ENCODE data around the gene MFSD1.
A peak's percentile ranks its signal among the peaks of the same experiment; 100 is the strongest.

MFSD1 gene

DNA sequence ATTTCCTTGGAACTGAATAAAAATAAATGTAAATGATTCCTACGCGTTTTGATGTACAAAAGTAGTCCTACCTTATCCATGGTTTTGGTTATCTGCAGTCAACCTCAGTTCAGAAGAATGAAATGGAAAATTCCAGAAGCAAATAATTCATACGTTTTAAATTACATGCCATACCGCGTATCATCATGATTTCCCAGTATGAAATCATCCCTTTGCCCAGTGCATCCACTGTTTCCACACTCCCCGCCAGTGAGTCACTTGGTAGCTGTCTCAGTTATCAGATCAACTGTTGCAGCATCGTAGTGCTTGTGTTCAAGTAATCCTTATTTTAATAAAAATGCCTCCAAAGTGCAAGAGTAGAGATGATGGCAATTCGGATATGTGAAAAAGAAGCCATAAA is 9.1 kb upstream of the MFSD1 start:
- Histone ChIP-seq H3K4me1 (ENCODE audit: insufficient read depth, low read length, severe bottlenecking) (peaks cover 10% of the 10 kb centered on the region), H3K9me2 (ENCODE audit: low read depth, low read length) (no peaks in the 10 kb centered on the region), H4K20me1 (ENCODE audit: insufficient read depth, low read length) (no peaks in the 10 kb centered on the region), H2AFZ (ENCODE audit: low read length) (no peak overlapping the region), H3K9ac (ENCODE audit: low read length) (no peak overlapping the region), H3K4me3 (ENCODE audit: low read depth, low read length, poor library complexity, severe bottlenecking) (no peak overlapping the region), H3K36me3 (ENCODE audit: insufficient read depth, low read length) (no peaks in the 10 kb centered on the region), H3K79me2 (ENCODE audit: insufficient read depth, low read length) (no peaks in the 10 kb centered on the region), H3K27ac (ENCODE audit: low read depth, low read length, poor library complexity, severe bottlenecking) (no peak overlapping the region), H3K4me2 (ENCODE audit: low read length) (no peak overlapping the region), H3K9me3 (ENCODE audit: low read length) (no peaks in the 10 kb centered on the region), H3F3A (ENCODE audit: insufficient read depth, low read length) (no peaks in the 10 kb centered on the region), H3K27me3 (ENCODE audit: insufficient read depth, low read length) (no peaks in the 10 kb centered on the region)
- no peak for TF ChIP-seq EZH2 (IDR thresholded peaks at IDR 0.05; ENCODE audit: borderline replicate concordance, low read length)
- TF ChIP-seq, protein P1, sequence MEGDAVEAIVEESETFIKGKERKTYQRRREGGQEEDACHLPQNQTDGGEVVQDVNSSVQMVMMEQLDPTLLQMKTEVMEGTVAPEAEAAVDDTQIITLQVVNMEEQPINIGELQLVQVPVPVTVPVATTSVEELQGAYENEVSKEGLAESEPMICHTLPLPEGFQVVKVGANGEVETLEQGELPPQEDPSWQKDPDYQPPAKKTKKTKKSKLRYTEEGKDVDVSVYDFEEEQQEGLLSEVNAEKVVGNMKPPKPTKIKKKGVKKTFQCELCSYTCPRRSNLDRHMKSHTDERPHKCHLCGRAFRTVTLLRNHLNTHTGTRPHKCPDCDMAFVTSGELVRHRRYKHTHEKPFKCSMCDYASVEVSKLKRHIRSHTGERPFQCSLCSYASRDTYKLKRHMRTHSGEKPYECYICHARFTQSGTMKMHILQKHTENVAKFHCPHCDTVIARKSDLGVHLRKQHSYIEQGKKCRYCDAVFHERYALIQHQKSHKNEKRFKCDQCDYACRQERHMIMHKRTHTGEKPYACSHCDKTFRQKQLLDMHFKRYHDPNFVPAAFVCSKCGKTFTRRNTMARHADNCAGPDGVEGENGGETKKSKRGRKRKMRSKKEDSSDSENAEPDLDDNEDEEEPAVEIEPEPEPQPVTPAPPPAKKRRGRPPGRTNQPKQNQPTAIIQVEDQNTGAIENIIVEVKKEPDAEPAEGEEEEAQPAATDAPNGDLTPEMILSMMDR (IDR thresholded peaks at IDR 0.05; ENCODE audit: low read length), result no peak

DNA sequence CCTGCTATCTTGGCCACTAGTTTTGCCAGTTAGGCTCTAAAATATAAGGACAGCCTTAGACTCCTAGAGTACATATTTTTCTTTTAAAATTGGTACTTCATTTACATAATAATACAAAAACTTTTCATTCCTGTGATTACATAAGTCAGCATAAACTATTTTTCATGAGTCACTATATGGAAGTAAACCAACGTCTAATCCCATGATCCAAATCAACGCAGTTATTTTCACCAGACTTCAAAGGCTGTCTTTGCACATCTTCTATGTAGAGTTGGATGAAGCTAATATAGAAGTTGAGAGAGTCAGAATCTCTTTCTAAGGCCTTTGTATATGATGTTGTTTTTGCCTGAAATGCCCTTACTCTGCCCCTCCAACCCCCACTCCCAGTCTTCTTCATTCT is 7.6 kb upstream of the MFSD1 start:
- Histone ChIP-seq H3K9ac (ENCODE audit: low read length) (no peak overlapping the region), H3K4me3 (ENCODE audit: low read depth, low read length, poor library complexity, severe bottlenecking) (no peak overlapping the region), H3K4me1 (ENCODE audit: insufficient read depth, low read length, severe bottlenecking) (peaks cover 10% of the 10 kb centered on the region), H3K79me2 (ENCODE audit: insufficient read depth, low read length) (no peaks in the 10 kb centered on the region), H3K27ac (ENCODE audit: low read depth, low read length, poor library complexity, severe bottlenecking) (no peak overlapping the region), H2AFZ (ENCODE audit: low read length) (no peak overlapping the region), H3K27me3 (ENCODE audit: insufficient read depth, low read length) (no peaks in the 10 kb centered on the region), H3K9me3 (ENCODE audit: low read length) (no peaks in the 10 kb centered on the region), H4K20me1 (ENCODE audit: insufficient read depth, low read length) (no peaks in the 10 kb centered on the region), H3K36me3 (ENCODE audit: insufficient read depth, low read length) (no peaks in the 10 kb centered on the region), H3K4me2 (ENCODE audit: low read length) (no peak overlapping the region), H3K9me2 (ENCODE audit: low read depth, low read length) (no peaks in the 10 kb centered on the region), H3F3A (ENCODE audit: insufficient read depth, low read length) (no peaks in the 10 kb centered on the region)
- no peak for TF ChIP-seq EZH2 (IDR thresholded peaks at IDR 0.05; ENCODE audit: borderline replicate concordance, low read length)
- TF ChIP-seq, protein P1 (IDR thresholded peaks at IDR 0.05; ENCODE audit: low read length), result no peak

DNA sequence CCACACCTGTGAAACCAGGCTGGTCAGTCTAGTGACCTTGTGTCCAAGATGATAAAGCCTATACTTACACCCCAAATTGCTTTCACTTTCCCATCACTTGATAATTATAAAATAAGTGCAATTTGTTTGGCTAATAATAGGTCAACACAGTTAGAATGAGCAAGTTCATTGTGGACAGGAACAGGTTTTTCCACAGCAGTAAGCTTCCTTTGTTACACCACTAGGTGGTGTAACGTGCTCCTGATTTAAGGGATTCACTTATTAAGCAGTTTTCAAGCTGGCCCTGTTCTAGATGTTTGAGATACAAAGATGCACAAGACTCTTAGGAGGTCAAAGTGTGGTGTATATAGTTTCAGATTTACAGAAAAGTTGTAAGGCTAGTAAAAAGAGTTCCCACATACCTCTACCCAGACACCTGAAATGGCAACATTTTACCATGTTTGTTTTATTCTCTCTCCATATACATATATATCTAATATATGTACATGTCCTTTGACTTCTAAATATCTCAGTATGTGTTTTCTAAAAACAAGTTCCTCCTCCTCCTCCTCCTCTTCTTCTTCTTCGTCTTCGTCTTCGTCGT is 6.8 kb upstream of the MFSD1 start:
- no peaks in the 10 kb centered on the region for H4K20me1 ChIP-seq (ENCODE audit: insufficient read depth, low read length)
- H3K36me3 ChIP-seq (ENCODE audit: insufficient read depth, low read length), result no peaks in the 10 kb centered on the region
- H3F3A ChIP-seq (ENCODE audit: insufficient read depth, low read length), result no peaks in the 10 kb centered on the region
- H3K4me2 ChIP-seq (ENCODE audit: low read length), result no peak overlapping the region
- no peak overlapping the region for H3K9ac ChIP-seq (ENCODE audit: low read length)
- H3K27me3 ChIP-seq (ENCODE audit: insufficient read depth, low read length), result no peaks in the 10 kb centered on the region
- no peaks in the 10 kb centered on the region for H3K9me2 ChIP-seq (ENCODE audit: low read depth, low read length)
- H3K79me2 ChIP-seq (ENCODE audit: insufficient read depth, low read length), result no peaks in the 10 kb centered on the region
- H2AFZ ChIP-seq (ENCODE audit: low read length), result no peak overlapping the region
- no peak overlapping the region for H3K27ac ChIP-seq (ENCODE audit: low read depth, low read length, poor library complexity, severe bottlenecking)
- TF ChIP-seq, protein P1 (IDR thresholded peaks at IDR 0.05; ENCODE audit: low read length), result peak; percentile 92
- TF ChIP-seq EZH2 (IDR thresholded peaks at IDR 0.05; ENCODE audit: borderline replicate concordance, low read length), result no peak
- H3K9me3 ChIP-seq (ENCODE audit: low read length), result no peaks in the 10 kb centered on the region
- peaks cover 10% of the 10 kb centered on the region for H3K4me1 ChIP-seq (ENCODE audit: insufficient read depth, low read length, severe bottlenecking)
- H3K4me3 ChIP-seq (ENCODE audit: low read depth, low read length, poor library complexity, severe bottlenecking), result no peak overlapping the region

All from OCI-LY1 (cell line).